Camera-type eye (tissue), 1 donor: ENCODE data around the gene KRT25. TPM values are rescaled to one million over a fixed set of nuclear protein-coding genes. Genes with fewer than 3 reads are reported as not detected.

Experiments used
- total RNA-seq: library from RNA; depleted of rRNA; stranded (reverse); fragments of >200 nt; gene quantifications from one replicate; pipeline ENCODE4 v1.2.3, GENCODE V29; 2014

KRT25 gene
- total RNA-seq: 0.22 TPM

GRCh38 chr17:40755231-40755630 lies at the start of gene KRT25:
KRT25 (minus strand) TSS chr17:40755331; CDS start chr17:40755271, 60 bp downstream.

GRCh38 chr17:40799859-40800258 lies 44.7 kb upstream of the KRT25 start, which contains the start of gene KRT28:
KRT28 (minus strand) TSS chr17:40799959; CDS start chr17:40799893, 66 bp downstream.

GRCh38 chr17:40782450-40782849 lies 27.3 kb upstream of the KRT25 start, which contains the start of gene KRT27:
KRT27 (minus strand) TSS chr17:40782550; CDS start chr17:40782493, 57 bp downstream.

GRCh38 chr17:40772101-40772500 lies 17.0 kb upstream of the KRT25 start, which contains the start of gene KRT26:
KRT26 (minus strand) TSS chr17:40772201; CDS start chr17:40772113, 88 bp downstream.

GRCh38 chr17:40703652-40704051 lies 51.5 kb downstream of the KRT25 start, which contains the start of gene KRT24:
KRT24 (minus strand) TSS chr17:40703752; CDS start chr17:40703693, 59 bp downstream.

Other genes with a start within 250 kb of the KRT25 start
- not detected for gene CCR7, start 189.9 kb downstream of the KRT25 start, total RNA-seq
- 186 TPM for gene SMARCE1, start 107.5 kb downstream of the KRT25 start, total RNA-seq
- gene KRT222, start 90.2 kb downstream of the KRT25 start, total RNA-seq: 11.5 TPM
- not detected for gene KRT24, start 51.6 kb downstream of the KRT25 start, total RNA-seq
- gene KRT26, start 16.9 kb upstream of the KRT25 start, total RNA-seq: not detected
- gene KRT27, start 27.2 kb upstream of the KRT25 start, total RNA-seq: 0.22 TPM
- 0.27 TPM for gene KRT28, start 44.6 kb upstream of the KRT25 start, total RNA-seq
- gene KRT10, start 67.3 kb upstream of the KRT25 start, total RNA-seq: 14.5 TPM
- gene KRT12, start 111.9 kb upstream of the KRT25 start, total RNA-seq: 50.0 TPM
- gene KRT20, start 129.9 kb upstream of the KRT25 start, total RNA-seq: not detected
- 9.0 TPM for gene KRT23, start 182.3 kb upstream of the KRT25 start, total RNA-seq
- 0.44 TPM for gene KRT39, start 211.6 kb upstream of the KRT25 start, total RNA-seq
- gene KRT40, start 229.0 kb upstream of the KRT25 start, total RNA-seq: 1.4 TPM
- not detected for gene KRTAP3-3, start 238.8 kb upstream of the KRT25 start, total RNA-seq
- gene KRTAP3-2, start 244.6 kb upstream of the KRT25 start, total RNA-seq: not detected